Measurements from ENCODE around the gene PTCHD4.
"Not testable (repeated sequence)": the region's sequence is repeated elsewhere in the genome, so short reads cannot be mapped to it uniquely, and the experiment has no call there.

PTCHD4 gene

DNA sequence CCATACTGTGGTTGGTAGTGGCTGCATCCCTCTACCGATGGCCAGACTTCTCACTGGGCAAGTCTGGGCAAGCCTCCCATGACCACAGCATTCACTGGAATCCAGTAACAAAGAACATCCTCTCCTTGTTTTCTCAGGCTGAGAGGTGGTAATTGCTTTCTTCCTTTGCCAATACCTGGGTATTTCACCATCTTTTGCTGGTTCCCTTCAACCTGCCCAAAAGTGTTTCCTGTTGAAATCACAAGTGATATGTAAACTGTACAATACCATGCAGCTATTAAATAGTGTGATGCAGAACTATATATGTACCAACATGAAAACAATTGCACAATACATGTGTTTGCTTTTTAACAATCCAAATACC lies at the start of gene PTCHD4:
TSS of gene PTCHD4 (minus strand) at position 55 of the 364 bp plus-strand sequence. CDS start 42,240 bp downstream, outside the sequence.
- DNase-seq: no peak

DNA sequence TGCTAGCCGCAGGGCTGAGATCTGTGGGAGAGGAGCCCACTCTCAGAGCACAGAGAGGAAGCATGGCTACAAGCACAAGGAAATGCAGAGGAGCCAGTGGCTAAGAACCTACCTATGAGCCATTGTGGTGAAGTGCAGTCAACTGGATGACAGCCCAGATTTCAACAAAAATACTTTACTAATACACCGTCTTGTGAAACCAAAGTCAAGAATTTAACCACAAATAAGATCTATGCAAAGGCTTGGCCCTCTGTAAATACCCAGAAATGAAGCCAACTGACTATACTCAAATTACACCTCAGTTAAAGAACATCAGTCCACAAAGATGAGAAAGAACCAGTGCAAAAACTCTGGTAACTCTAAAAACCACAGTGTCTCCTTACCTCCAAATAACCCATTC lies 40.1 kb upstream of the PTCHD4 start:
- no peak for DNase-seq

DNA sequence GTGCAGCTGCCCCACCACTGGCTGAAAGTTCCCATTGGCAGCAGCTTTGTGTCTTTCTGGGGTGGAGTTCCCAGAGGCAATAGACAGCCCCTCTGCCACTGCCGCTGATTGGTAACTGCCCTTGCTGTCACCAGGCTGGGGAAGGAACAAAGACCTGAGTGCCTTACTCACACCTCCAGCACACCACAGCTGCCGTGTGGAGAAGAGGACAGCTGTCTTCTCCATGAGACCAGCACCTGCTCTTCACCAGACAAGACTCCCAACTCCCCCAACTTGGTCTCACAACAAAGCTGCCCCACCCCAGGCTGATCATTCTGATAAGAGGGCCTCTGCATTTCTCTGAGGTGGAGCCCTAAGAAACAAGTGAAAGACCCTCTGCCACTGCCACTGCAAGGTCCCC lies 39.7 kb upstream of the PTCHD4 start:
- DNase-seq: no peak

GRCh38 chr6:48147051-48147450 lies 36.1 kb upstream of the PTCHD4 start:
- no peak for DNase-seq

DNA sequence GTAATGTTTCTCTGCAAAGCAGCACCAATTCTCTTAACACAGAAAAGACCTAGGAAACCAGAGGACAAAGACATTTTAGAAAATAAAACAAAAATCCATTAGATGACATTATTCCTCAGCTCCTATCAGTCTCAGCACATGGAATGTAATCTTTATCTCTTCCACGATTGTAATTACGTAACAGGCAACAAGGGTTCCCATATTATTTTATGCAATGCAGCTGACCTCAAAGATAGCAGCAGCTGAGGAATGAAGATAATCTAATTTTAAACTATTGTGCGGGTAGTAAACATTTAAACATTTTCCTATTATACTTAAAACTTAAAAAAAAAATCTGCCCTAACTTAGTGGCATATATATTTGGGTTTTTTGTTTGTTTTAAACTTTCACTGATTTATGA lies 33.0 kb upstream of the PTCHD4 start:
- no peak for DNase-seq

- DNase-seq: no peak
These were observed 31.0 kb upstream of the PTCHD4 start for GRCh38 chr6:48141975-48142374.

DNA sequence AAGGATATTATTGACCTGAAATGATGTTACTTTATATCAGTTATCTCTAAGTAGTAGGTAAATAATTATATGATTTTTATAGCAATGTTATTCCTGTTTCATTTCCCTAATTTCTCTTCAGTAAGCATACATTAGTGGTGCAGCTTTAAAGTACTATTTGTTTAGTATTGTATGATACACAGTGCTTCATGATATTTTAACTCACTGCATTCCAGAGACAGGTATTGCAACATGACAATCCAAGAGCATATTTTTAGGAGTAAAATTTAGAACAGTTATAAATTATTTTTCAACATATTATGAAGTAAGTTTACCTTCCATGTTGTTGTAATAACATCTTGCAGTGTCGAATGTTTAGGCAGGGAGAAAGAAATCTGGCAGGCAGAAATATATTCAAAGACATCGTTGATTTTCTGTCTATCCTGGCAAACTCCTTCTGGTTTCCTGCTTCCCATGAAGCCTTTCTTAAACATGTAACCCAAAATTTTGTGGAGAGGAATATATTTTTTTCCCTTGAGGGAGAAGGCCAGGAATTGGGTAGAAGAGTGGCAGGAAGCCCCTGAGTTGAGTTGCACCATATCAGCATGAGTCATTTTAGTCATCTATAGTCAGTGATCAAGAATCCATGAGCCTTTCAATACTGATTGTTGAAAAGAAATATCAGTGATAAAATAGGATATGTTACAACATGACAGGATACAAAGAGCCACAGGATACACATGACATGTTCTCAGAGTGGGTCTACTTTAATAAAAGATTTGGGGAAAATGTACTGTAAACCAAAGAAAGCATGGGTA lies 29.0 kb upstream of the PTCHD4 start:
- DNase-seq: no peak

GRCh38 chr6:48136856-48137255 lies 25.9 kb upstream of the PTCHD4 start:
- DNase-seq: no peak

GRCh38 chr6:48135323-48136084 lies 24.5 kb upstream of the PTCHD4 start:
- DNase-seq: no peak

DNA sequence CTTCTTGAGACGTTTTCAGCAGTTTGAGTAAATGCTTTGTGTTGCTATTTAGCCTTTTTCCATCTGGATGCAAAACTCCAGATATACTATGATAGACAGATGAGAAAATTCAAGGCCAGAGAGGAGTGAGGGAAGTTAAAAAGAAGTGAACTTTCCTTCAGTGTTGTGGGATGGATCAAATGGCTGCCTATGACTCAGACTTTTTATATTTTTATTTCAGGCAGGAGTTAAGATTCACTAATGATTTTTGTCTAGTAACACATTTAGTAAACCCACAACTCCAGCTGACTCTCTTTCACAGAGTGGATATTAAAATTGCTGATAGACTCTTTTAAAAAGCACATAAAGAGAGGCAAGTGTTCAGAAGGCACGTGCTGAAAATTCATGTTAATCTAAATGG lies 23.2 kb upstream of the PTCHD4 start:
- DNase-seq: no peak

DNA sequence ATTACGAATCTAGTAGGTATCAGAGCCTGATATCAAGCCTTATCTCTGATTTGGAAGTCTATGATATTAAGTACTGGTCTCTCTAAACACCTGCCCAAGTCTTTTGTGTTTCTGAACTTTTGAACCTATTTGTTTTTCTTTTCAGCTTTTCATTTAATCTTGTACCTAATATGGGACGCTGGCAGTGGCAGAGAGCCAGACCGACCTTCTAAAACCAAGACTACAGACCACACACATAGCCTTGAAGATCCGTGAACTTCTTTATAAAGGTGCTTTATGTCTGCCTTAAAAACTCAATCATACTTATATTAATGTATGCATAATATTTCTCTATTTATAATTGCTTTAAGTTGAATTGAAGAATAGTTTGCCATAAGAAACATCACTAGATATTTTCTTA lies 12.6 kb upstream of the PTCHD4 start:
- no peak for DNase-seq

DNA sequence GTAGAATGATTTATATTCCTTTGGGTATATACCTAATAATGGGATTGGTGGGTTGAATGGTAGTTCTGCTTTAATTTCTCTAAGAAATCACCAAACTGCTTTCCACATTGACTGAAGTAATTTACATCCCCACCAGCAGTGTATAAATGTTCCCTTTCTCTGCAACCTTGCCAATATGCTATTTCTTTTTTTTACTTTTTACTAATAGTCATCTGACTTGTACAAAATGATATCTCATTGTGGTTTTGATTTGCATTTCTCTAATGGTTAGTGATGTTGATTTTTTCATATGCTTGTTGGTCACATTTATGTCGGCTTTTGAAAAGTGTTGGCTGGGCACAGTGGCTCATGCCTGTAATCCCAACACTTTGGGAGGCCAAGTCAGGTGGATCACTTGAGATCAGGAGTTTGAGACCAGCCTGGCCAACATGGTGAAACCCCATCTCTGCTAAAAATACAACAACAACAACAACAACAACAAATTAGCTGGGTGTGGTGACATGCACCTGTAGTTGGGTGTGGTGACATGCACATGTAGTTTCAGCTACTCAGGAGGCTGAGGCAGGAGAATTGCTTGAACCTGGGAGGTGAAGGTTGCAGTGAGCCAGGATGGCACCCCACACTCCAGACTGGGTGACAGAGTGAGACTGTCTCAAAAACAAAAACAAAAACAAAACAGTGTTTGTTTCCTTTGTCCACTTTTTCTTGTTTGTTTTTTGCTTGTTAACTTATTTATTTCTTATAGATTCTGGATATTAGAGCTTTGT lies 11.2 kb upstream of the PTCHD4 start:
- DNase-seq: not testable (repeated sequence)

- DNase-seq: no peak
These were observed 6.0 kb upstream of the PTCHD4 start for GRCh38 chr6:48116699-48117645.

DNA sequence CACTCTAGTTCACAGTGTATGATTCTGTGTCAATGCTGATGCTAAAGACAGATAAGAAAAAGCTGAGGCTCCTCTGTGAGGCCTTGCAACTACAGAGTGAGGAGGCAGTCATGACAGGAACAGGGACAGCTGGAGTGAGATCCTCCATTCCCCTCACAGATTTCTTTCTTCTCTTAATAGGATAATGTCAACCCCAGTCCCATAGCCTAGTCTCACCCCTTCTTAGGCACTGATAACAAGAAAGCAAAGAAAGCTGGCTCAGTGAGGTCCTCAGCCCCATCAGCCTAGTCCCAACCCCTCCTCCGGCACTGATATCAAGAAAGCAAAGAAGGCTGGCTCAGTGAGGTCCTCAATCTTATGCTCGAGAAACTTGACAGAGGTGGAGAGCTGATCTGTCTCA lies 2.1 kb upstream of the PTCHD4 start:
- DNase-seq: no peak

GRCh38 chr6:48111575-48111974 lies 578 bp upstream of the PTCHD4 start:
- DNase-seq: no peak

GRCh38 chr6:48110436-48111142 lies 408 bp downstream of the PTCHD4 start:
- no peak for DNase-seq

DNA sequence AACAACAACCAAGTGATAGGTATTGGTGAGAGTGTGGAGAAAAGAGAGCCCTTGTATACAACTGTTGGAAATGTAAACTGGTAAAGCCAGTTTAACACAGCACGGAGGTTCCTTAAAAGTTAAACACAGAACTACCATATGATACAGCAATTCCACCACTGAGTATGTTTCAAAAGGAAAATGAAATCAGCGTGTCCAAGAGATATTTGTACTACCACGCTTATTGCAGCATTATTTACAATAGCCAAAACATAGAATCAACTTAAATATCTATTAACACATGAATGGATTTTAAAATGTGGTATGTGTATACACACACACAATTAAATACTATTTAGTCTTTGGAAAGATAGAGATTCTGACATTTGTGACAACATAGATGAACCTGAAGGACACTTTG lies 1.1 kb downstream of the PTCHD4 start:
- DNase-seq: no peak

DNA sequence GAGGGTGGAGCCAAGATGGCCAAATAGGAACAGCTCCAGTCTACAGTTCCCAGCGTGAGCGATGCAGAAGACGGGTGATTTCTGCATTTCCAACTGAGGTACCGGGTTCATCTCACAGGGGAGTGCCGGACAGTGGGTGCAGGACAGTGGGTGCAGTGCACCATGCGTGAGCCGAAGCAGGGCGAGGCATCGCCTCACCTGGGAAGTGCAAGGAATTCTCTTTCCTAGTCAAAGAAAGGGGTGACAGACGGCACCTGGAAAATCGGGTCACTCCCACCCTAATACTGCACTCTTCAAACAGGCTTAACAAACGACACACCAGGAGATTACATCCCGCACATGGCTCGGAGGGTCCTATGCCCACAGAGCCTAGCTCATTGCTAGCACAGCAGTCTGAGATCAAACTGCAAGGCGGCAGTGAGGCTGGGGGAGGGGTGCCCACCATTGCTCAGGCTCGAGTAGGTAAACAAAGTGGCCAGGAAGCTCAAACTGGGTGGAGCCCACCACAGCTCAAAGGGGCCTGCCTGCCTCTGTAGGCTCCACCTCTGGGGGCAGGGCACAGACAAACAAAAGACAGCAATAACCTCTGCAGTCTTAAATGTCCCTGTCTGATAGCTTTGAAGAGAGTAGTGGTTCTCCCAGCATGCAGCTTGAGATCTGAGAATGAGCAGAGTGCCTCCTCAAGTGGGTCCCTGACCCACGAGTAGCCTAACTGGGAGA lies 8.4 kb downstream of the PTCHD4 start:
- DNase-seq: not testable (repeated sequence)

DNA sequence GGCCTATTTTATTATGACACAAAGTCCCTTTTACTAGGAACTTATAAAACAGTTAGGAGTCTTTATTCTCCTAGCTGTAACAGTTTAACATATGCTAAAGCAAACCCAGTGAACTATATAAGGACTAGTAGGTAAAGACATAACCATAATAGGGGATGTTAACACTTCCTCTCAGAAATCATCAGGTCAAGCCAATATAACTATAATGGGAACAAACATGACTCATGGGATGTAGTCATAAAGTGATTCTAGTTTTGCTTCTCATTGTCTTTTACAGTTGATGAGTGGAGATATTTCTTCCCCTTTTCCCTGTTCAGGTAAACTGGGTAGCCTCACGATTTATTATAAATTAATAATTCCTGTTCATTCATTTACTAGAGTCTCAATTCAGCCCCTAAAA lies 9.7 kb downstream of the PTCHD4 start:
- DNase-seq: no peak

DNA sequence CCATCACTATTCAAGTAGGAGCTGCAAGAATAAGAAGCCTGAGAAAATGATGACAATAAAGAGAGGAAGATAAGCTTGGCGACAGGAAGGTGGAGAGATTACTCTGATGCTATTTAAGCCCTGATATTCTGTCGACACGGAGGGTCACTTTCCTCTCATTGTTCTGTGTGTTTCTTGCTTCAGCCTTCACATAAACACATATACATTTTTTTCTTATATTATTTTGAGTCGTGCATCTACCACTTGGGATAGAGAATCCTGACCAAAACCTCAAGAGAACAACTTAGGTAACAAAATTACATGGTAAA lies 10.5 kb downstream of the PTCHD4 start:
- no peak for DNase-seq

Measured in activated naive CD4-positive, alpha-beta T cell treated with anti-CD3 and anti-CD28 coated beads, Interleukin-2, amount 50 U/mL, for 16 hours (primary cell).